ENCODE results near the gene PDE10A.

PDE10A gene

DNA sequence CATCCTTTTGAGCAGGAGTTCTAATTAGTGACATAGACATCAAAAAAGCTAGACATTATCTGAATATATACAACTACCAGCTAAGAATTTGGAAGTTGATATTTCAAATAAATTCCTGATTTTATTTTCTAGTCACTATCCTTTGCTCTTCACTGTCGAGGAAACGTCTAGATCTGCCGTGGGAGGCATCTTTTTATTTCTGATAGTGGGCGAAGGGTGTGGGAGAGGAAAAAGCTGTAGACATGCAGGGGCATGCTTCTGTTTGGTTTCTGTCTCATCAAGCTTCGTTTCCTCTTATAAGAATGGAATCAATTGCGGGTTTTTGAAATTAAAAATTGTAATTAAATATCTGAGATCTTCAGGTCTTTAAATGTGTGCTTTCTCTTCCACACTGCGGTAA lies 337.4 kb downstream of the PDE10A start:
- DNase-seq: no peak

DNA sequence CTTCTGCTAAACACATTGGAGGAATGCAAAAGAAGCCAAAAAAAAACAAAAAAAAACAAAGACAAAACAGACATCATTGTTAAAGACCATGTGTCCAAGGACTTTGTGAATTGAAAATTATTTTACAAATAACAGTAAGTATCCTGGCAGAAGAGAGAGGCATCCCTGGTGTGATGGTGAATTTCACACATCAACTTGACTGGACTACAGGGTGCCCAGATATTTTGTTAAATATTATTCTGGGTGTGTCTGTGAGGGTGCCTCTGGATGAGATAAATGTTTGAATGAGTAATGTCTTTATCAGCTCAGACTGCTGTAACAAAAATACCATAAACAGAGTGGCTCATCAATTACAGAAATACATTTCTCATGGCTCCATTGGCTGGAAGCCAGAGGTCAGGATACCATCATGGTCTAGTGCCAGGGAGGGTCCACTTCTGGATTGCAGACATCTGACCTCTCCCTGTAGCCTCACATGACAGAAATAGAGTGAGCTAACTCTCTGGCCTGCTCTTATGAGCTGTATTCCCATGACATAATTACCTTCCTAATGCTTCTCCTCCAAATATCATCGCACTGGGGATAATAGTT lies 341.4 kb downstream of the PDE10A start:
- no peak for DNase-seq

GRCh38 chr6:165321150-165321549 lies 341.9 kb downstream of the PDE10A start:
- DNase-seq: no peak

GRCh38 chr6:165317723-165318122 lies 345.3 kb downstream of the PDE10A start:
- no peak for DNase-seq

DNA sequence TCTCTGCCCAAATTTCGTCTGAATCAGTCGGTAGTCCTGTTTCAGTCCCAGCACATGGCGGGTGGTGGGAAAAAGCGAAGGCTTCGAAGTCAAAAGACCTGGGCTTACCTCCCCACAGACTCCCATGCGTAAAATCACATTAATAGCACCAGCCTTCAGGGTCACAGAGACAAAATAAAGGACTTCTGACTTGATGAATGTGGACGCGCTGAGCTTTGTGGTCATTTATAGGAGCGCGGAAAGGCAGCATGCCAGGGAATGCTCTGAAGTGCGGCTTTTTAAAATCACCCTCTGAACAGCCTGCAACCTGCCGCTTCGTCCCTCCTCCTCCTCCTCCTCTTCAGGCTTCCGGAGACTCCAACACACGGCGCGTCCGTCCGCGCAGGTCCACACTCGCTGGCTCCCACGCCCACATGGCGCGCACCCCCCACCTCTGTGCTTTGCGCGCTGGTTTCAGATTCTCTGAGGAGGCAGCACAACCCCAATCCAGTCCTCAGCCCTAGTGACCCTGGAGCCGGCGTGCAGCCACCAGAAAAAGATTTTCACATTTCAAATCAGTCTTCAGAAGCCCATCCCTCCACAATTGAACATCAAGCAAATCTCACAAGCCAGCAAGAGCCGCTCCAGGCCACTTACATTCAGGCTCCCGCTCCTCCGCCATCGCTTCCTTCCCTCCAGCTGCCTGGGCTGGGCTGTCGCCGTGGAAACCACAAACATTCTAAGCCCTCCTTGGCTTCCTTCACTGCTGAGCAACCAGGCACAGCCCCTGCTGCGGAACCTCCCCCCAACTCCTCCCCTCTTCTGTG lies 353.9 kb downstream of the PDE10A start, which contains the start of gene C6orf118:
C6orf118 (minus strand) TSS at position 680 of the 806 bp plus-strand sequence; CDS start at position 661, 19 bp downstream.
- no peak for DNase-seq

GRCh38 chr6:165306955-165307354 lies 356.1 kb downstream of the PDE10A start:
- DNase-seq: no peak

- DNase-seq: no peak
Observed at GRCh38 chr6:165301372-165302246, 361.4 kb downstream of the PDE10A start.

DNA sequence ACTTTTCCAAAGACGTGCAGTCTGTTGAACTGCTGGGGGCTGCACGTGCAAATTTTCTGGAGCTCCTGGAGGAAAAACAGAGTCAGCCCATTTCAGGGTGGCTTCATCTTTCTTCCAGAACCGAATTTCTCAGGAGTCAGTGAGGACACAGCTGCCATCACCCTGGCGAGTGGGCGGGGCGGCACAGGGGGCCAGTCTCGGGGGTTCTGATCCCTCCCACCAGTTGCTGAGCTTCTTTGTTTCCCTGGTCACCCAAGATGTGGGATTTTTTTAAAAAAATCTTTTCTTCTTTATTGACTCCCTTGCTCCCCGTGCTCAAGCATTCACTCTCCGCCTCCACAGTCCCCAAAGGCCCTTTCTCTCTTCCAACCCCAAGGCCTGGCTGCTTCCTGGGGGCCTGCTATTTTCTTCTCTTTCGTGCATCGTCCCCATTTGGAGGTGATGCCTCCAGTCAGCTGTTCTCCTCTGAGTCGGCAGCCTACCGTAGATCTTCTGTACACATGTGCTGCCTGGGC lies 362.6 kb downstream of the PDE10A start:
- no peak for DNase-seq

DNA sequence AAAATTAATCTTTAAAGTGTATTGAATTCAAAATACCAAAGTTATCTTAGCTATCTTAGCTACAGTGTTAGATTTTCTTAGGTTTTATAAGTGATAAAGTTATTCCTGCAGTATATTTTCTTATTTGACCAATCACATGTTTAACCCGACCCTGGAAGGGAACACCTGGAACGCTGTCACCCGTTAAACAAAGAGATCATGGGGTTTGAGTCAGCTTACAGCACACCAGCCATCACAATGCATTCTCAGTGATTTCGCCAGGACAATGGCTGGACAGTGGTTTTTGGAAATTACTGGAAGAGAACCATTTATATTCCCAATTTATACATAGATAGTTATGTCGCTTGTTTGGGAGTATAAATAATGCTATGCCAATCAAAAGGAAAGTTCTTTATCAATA lies 364.2 kb downstream of the PDE10A start:
- DNase-seq: no peak

DNA sequence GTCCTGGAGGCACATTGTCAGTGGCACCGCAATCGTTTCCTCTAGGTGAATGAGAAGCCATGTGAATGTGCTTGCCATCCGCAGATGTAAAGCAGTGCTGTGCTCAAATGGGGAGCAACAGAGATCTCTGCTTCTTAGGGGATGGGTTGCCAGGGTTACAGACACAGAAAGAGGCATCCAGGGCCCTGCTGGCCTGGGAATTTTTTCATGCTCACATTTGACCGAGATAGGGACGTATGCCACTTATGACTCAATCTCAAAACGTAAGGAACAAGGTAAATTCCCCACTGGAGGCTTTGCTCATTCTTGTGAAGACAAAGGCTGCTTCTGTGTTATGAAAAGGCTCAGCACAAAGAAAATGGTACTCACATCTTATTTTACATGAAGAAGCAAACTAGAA lies 364.6 kb downstream of the PDE10A start:
- DNase-seq: no peak

GRCh38 chr6:165292657-165293056 lies 370.4 kb downstream of the PDE10A start:
- DNase-seq: no peak
